GM12891 (cell line): ENCODE measurements around the gene YRDC.

Experiments used
- POLR2A ChIP-seq: IDR thresholded peaks from 2 replicates; pipeline ENCODE4 v1.6.1; 2011; ENCODE audit warnings: low read depth, low read length, control low read depth
- POLR2AphosphoS5 ChIP-seq: IDR thresholded peaks from 2 replicates; pipeline ENCODE4 v1.6.1; 2011; ENCODE audit warnings: low read depth, low read length, control low read depth
- SPI1 ChIP-seq: IDR thresholded peaks from 2 replicates; pipeline ENCODE4 v1.6.1; 2011; ENCODE audit warnings: low read depth, low read length, control low read depth

DNA sequence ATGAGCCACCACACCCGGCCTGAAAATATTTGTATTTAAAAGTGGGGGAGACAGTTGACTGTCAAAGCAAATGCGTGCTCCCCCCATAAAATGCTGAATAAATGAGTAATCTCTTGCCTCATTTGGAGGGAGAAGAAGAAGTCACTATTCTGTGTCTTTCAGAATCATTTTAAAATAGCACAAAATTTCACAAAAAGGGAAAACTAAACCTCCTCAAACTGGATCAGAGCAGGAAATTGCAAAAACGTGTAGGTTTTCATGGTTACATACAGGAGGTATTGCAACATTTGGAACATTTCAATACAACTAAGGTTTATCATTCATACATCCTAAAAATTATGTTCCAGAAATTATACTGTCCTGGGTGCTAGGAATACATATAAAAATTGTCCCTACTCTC, 37.8 kb upstream of the YRDC start:
- TF ChIP-seq POLR2AphosphoS5 (no peak), POLR2A (no peak), SPI1 (no peak)
